ENCODE measurements around the gene SLC19A1.
"Not testable (repeated sequence)": the region's sequence is repeated elsewhere in the genome, so short reads cannot be mapped to it uniquely, and the experiment has no call there.

SLC19A1 gene

DNA sequence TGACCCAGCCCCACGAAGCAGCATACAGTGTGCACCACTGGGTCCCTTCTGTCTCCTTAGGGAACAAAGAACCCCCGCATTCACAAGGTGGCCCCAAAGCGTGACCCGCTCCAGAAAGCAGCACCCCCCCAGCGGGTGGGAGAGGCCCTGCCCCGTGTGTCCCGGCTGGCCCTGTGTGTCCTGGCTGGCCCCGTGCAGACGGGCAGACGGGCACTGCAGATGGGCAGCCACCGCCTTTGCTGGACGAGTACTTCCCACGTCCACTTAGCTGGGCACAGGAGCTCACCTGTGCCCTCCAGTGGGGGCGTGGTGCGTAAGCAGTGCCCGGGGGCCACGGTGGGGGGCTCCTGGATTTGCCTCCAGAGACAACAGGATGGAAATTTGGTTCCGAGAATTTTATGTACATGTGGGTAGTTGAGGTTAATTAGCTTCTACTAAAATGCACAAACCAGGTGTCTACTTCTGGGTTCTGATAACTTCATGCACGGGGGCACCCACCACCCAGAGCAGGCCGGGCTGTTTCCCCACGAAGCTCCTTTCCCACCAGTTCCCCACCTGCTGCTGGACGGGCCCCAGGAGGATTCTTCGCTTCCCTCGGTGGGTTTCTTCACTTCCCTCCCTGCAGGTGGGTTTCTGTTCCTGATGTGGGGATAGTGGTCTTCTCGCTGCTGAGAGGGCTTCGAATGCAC, 33.2 kb upstream of the SLC19A1 start:
- no peaks in the 10 kb centered on the region for H3K27me3 ChIP-seq (ENCODE audit: control insufficient read depth, insufficient read depth, low read length)
- H3K27ac ChIP-seq (ENCODE audit: low read length) = no peak overlapping the region
- H3K4me1 ChIP-seq (ENCODE audit: control insufficient read depth, low read depth, low read length) = no peaks in the 10 kb centered on the region

DNA sequence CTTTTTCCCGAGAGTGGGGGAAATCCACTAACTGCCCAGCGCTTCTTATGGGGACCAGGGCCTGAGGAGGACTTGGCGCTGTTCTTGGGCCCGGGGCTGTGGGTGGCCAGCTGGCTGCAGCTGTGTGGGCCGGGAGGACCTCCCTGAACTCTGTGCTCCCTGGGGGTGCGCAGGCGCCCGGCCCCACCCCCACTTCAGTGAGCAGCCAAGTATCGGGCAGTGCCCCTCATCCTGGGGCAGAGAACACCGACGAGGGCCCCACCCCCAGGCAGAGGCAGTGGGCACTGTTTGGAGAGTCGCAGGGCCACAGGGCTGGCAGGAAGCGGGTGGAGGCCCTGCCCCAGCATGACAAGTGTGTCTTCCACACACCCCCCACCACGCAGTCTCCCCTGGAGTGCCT, 32.5 kb upstream of the SLC19A1 start:
- Histone ChIP-seq H3K27me3 (ENCODE audit: control insufficient read depth, insufficient read depth, low read length) (no peaks in the 10 kb centered on the region), H3K9me3 (ENCODE audit: control insufficient read depth, low read depth, low read length) (no peaks in the 10 kb centered on the region), H3K36me3 (ENCODE audit: control insufficient read depth, low read depth, low read length) (no peaks in the 10 kb centered on the region), H3K9ac (ENCODE audit: low read length) (no peak overlapping the region), H3K4me3 (ENCODE audit: low read length) (no peak overlapping the region), H3K27ac (ENCODE audit: low read length) (no peak overlapping the region), H3K4me1 (ENCODE audit: control insufficient read depth, low read depth, low read length) (no peaks in the 10 kb centered on the region)

More for the DNA sequence above, 33.2 kb upstream of the SLC19A1 start:
- no peaks in the 10 kb centered on the region for H3K9me3 ChIP-seq (ENCODE audit: control insufficient read depth, low read depth, low read length)
- no peak overlapping the region for H3K9ac ChIP-seq (ENCODE audit: low read length)
- no peaks in the 10 kb centered on the region for H3K36me3 ChIP-seq (ENCODE audit: control insufficient read depth, low read depth, low read length)
- no peak overlapping the region for H3K4me3 ChIP-seq (ENCODE audit: low read length)

DNA sequence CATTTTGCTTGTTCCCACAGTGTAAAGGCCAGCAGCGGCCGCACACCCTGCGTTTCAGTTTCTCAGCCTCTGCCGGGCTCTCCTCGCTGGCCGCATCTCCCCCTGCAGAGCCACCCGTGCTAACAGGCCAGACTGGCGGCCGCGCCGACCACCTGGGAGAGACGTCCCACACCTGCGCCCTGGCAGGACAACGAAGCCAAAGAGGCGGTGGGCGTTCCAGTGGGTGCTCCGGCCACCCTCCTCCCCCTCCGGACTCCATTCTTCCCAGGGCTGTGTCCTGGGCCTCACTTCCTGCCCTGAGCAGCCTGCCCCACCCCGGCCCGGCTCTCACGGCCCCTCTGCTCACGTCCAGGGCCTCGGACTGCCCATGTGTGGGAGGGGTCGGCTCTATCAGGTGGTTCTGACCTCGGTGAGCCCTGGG, 31.9 kb upstream of the SLC19A1 start:
- Histone ChIP-seq H3K4me1 (ENCODE audit: control insufficient read depth, low read depth, low read length) (no peaks in the 10 kb centered on the region), H3K9me3 (ENCODE audit: control insufficient read depth, low read depth, low read length) (no peaks in the 10 kb centered on the region), H3K27ac (ENCODE audit: low read length) (no peak overlapping the region), H3K4me3 (ENCODE audit: low read length) (no peak overlapping the region), H3K36me3 (ENCODE audit: control insufficient read depth, low read depth, low read length) (no peaks in the 10 kb centered on the region), H3K9ac (ENCODE audit: low read length) (no peak overlapping the region), H3K27me3 (ENCODE audit: control insufficient read depth, insufficient read depth, low read length) (no peaks in the 10 kb centered on the region)

DNA sequence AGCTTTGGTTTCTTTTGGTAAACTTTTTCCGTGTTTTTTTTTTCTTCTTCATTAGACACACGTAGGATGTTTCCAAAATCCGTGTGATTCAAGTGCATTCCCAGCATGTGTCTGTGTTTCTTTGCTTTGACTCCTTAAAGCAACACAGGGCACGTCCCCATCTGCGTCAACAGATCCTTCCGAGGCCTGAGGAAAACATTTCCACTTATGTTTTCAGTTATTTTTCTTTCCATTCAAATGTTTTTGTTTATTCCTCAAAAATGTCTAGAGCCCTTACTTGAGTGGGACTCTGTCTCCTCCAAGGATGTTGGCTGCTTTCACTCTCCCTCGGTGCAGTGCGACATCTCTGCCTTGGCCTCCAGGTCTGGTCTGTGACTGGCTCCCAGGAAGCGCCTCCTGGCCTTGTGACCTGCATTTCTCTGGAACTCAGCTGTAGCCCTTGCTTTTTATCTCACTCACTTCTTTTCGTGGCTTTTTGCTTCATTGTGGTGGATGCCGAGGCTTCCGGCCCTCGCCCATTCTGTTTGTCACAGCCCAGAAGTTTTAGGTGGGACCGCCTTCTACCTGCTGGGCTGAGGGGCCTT, 31.3 kb upstream of the SLC19A1 start:
- H3K27ac ChIP-seq (ENCODE audit: low read length) = no peak overlapping the region
- H3K9me3 ChIP-seq (ENCODE audit: control insufficient read depth, low read depth, low read length) = no peaks in the 10 kb centered on the region
- no peaks in the 10 kb centered on the region for H3K27me3 ChIP-seq (ENCODE audit: control insufficient read depth, insufficient read depth, low read length)
- H3K9ac ChIP-seq (ENCODE audit: low read length) = no peak overlapping the region
- no peaks in the 10 kb centered on the region for H3K36me3 ChIP-seq (ENCODE audit: control insufficient read depth, low read depth, low read length)
- no peaks in the 10 kb centered on the region for H3K4me1 ChIP-seq (ENCODE audit: control insufficient read depth, low read depth, low read length)
- H3K4me3 ChIP-seq (ENCODE audit: low read length) = no peak overlapping the region

DNA sequence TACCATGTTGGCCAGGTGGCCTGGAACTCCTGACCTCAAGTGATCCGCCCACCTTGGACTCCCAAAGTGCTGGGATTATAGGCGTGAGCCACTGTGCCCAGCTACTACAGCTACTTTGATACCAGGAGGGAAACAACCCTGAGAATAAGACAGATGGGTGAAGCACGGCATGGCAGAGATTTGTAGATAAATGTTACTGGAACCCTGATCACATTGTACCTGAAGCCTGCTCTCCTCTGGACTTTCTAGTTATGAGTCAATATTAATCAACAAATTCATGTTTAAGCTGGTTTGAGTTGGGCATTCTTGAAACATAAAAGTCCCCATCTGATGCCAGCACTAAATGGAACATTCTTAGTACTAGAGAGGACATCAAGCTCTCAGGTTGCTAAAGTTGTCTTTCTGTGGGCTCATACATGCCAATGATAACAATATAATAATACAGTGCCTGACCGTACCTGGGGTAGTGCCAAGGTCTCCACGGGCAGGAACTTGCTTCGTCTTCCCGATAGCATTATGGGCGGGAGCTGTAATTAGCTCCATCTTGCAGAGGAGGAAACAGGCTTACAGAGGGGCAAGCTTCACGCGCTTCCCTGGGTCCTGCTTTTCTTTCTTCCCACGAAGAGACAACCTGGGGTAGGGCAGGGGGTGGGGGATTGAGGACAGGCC, 30.7 kb upstream of the SLC19A1 start:
- Histone ChIP-seq H3K9ac (ENCODE audit: low read length) (no peak overlapping the region), H3K27ac (ENCODE audit: low read length) (no peak overlapping the region), H3K36me3 (ENCODE audit: control insufficient read depth, low read depth, low read length) (no peaks in the 10 kb centered on the region), H3K9me3 (ENCODE audit: control insufficient read depth, low read depth, low read length) (no peaks in the 10 kb centered on the region), H3K4me3 (ENCODE audit: low read length) (no peak overlapping the region), H3K27me3 (ENCODE audit: control insufficient read depth, insufficient read depth, low read length) (no peaks in the 10 kb centered on the region), H3K4me1 (ENCODE audit: control insufficient read depth, low read depth, low read length) (no peaks in the 10 kb centered on the region)

DNA sequence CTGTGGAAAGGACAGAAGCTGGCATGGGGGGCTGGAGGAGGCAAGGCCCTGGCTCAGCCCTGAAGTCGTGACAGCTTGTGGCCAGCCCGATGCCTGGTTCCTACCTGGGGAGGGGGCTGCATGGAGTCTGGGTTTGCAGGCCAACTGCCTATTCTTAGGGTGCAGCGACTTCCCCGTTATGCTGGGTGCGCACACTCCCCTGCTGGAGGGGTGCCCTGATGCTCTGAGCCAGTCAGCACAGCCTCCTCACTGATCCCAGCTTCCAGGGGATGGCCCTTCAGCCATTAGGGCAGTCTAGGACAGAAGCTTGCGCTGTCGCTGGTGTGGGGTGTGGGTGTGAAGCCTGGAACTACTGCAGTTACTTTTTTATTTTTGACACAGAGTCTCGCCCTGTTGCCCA, 30.0 kb upstream of the SLC19A1 start:
- no peak overlapping the region for H3K9ac ChIP-seq (ENCODE audit: low read length)
- no peaks in the 10 kb centered on the region for H3K36me3 ChIP-seq (ENCODE audit: control insufficient read depth, low read depth, low read length)
- H3K4me3 ChIP-seq (ENCODE audit: low read length) = no peak overlapping the region
- H3K9me3 ChIP-seq (ENCODE audit: control insufficient read depth, low read depth, low read length) = no peaks in the 10 kb centered on the region
- H3K27me3 ChIP-seq (ENCODE audit: control insufficient read depth, insufficient read depth, low read length) = no peaks in the 10 kb centered on the region
- H3K4me1 ChIP-seq (ENCODE audit: control insufficient read depth, low read depth, low read length) = no peaks in the 10 kb centered on the region
- H3K27ac ChIP-seq (ENCODE audit: low read length) = no peak overlapping the region

DNA sequence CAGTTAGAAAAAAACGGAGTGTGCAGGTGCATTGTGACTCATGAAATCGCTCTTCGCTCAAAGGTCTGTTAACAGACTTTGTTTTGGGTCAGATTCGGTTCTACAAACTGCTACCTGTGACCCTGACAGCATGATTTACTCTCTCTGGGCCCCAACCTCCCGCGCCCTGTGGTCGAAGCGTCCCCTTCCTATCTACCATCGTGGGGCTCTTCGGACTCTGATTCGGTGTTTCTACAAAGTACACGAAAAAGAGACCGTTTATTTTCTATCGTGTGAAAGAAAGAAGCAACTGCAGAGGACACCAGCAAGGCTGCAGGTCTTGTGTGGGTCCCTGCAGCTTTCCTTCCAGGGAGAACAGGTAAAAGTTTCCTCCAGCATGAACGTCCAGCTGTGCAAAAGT, 29.4 kb upstream of the SLC19A1 start:
- Histone ChIP-seq H3K4me3 (ENCODE audit: low read length) (no peak overlapping the region), H3K9ac (ENCODE audit: low read length) (no peak overlapping the region), H3K27ac (ENCODE audit: low read length) (no peak overlapping the region), H3K4me1 (ENCODE audit: control insufficient read depth, low read depth, low read length) (no peaks in the 10 kb centered on the region), H3K27me3 (ENCODE audit: control insufficient read depth, insufficient read depth, low read length) (no peaks in the 10 kb centered on the region), H3K9me3 (ENCODE audit: control insufficient read depth, low read depth, low read length) (no peaks in the 10 kb centered on the region), H3K36me3 (ENCODE audit: control insufficient read depth, low read depth, low read length) (no peaks in the 10 kb centered on the region)

DNA sequence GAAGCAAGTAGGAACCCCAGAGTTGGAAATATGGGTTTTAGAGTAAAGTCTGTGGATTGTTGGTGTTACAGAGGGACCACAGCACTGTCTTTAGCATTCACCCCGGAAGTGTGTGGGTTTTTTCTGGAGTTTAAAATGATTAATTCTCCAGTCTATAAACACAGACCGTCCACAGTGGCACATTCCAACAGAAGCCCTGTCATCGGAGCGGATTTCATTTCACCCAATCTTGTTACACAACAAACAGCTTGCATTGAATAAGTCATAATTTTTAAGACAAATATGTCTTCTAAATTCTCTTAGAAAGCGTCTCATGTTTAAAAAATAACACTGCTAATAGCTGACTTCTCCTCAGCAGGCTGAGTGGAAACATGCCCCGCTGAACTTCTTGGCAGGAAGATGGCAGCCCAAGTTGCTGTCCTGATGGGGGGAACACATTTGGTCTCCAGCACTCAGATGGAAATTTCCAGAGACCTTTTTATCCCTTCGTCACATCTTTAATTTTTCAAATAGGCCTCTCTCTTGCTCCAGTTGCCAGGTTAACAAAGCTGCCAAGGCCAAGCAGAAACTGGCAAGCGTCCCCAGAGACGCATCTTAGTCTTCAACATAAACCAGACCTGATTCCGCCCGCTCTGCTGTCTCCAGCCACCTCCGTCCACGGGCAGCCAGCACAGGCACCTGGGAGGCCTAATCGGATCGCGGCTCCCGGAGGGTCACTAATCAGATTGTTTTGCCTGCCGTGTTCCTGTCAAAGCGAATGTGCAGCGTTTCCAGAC, 28.8 kb upstream of the SLC19A1 start:
- H3K27ac ChIP-seq (ENCODE audit: low read length) = no peak overlapping the region
- no peak overlapping the region for H3K4me3 ChIP-seq (ENCODE audit: low read length)
- H3K27me3 ChIP-seq (ENCODE audit: control insufficient read depth, insufficient read depth, low read length) = no peaks in the 10 kb centered on the region
- H3K9me3 ChIP-seq (ENCODE audit: control insufficient read depth, low read depth, low read length) = no peaks in the 10 kb centered on the region
- H3K9ac ChIP-seq (ENCODE audit: low read length) = no peak overlapping the region
- no peaks in the 10 kb centered on the region for H3K36me3 ChIP-seq (ENCODE audit: control insufficient read depth, low read depth, low read length)
- H3K4me1 ChIP-seq (ENCODE audit: control insufficient read depth, low read depth, low read length) = no peaks in the 10 kb centered on the region

DNA sequence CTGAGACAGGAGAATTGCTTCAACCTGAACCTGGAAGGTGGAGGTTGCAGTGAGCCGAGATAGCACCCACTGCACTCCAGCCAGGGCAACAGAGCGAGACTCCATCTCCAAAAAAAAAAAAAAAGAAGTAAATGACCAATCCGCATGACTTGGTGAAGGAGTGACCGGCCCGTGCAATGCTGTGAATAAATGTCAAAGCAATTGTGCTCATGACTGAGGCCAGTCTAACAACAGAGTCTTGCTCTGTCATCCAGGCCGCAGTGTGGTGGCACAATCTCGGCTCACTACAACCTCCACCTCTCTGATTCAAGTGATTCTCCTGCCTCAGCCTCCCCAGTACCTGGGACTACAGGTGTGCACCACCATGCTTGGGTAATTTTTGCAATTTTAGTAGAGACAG, 27.8 kb upstream of the SLC19A1 start:
- Histone ChIP-seq H3K9me3 (ENCODE audit: control insufficient read depth, low read depth, low read length) (no peaks in the 10 kb centered on the region), H3K9ac (ENCODE audit: low read length) (no peak overlapping the region), H3K27me3 (ENCODE audit: control insufficient read depth, insufficient read depth, low read length) (no peaks in the 10 kb centered on the region), H3K36me3 (ENCODE audit: control insufficient read depth, low read depth, low read length) (no peaks in the 10 kb centered on the region), H3K4me3 (ENCODE audit: low read length) (no peak overlapping the region), H3K4me1 (ENCODE audit: control insufficient read depth, low read depth, low read length) (no peaks in the 10 kb centered on the region), H3K27ac (ENCODE audit: low read length) (no peak overlapping the region)

DNA sequence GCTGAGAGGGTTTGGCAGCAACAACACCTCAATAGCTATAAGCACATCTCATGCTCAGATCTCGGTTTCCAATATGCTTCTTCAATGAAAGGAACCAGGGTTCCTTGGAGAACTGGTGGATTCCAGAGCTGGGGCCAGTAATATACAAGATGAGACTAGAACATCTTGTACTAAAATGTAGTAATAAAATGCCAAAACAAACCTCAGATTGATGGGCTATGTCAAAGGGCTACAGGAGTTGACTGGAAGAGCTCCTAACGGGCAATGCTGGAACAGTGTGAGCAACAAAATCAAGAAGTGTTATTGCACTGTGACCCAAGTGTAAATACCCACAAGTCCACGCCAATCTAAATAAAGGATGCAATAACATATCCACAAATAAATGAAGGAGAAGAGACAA, 26.1 kb upstream of the SLC19A1 start:
- H3K27me3 ChIP-seq (ENCODE audit: control insufficient read depth, insufficient read depth, low read length) = no peaks in the 10 kb centered on the region

DNA sequence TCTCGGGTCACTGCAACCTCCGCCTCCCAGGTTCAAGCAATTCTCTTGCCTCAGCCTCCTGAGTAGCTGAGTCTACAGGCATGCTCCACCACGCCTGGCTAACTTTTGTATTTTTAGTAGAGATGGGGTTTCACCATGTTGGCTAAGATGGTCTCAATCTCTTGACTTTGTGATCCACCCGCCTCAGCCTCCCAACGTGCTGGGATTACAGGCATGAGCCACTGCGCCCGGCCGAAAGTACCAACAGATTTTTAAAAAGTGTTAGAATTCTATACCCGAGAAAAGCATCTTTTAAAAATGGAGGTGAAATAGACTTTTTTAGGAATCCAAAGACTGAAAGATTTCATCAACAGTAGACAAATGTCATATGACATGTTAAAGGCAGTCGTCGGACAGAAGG, 21.9 kb upstream of the SLC19A1 start:
- not testable (repeated sequence) for H3K27ac ChIP-seq (ENCODE audit: low read length); H3K4me1 ChIP-seq (ENCODE audit: control insufficient read depth, low read depth, low read length); H3K9ac ChIP-seq (ENCODE audit: low read length); H3K36me3 ChIP-seq (ENCODE audit: control insufficient read depth, low read depth, low read length); H3K9me3 ChIP-seq (ENCODE audit: control insufficient read depth, low read depth, low read length); H3K4me3 ChIP-seq (ENCODE audit: low read length); H3K27me3 ChIP-seq (ENCODE audit: control insufficient read depth, insufficient read depth, low read length)

More for the DNA sequence above, 26.1 kb upstream of the SLC19A1 start:
- H3K27ac ChIP-seq (ENCODE audit: low read length) = no peak overlapping the region
- H3K36me3 ChIP-seq (ENCODE audit: control insufficient read depth, low read depth, low read length) = no peaks in the 10 kb centered on the region
- H3K4me1 ChIP-seq (ENCODE audit: control insufficient read depth, low read depth, low read length) = no peaks in the 10 kb centered on the region
- H3K9me3 ChIP-seq (ENCODE audit: control insufficient read depth, low read depth, low read length) = no peaks in the 10 kb centered on the region
- H3K9ac ChIP-seq (ENCODE audit: low read length) = no peak overlapping the region
- H3K4me3 ChIP-seq (ENCODE audit: low read length) = no peak overlapping the region

Data from iPS-18a (cell line).